ENCODE measurements around the gene WDCP.

Gene WDCP

GRCh38 chr2:24076849-24077534 lies 29.8 kb upstream of the WDCP start:
- H3K27ac ChIP-seq, result peak overlapping the region; percentile 63

GRCh38 chr2:24075915-24076848 lies 29.0 kb upstream of the WDCP start, which contains the start of gene SF3B6:
TSS of gene SF3B6 (minus strand) at chr2:24076326. CDS start at chr2:24076229, 97 bp downstream.
- TF ChIP-seq CTCF (IDR thresholded peaks at IDR 0.05), result no peak
- no peak for TF ChIP-seq ZFX (IDR thresholded peaks at IDR 0.05; ENCODE audit: borderline replicate concordance)
- peak within 1 kb of the TSS; percentile 81 for H3K27ac ChIP-seq

More at GRCh38 chr2:24076849-24077534, 29.8 kb upstream of the WDCP start:
- TF ChIP-seq CTCF (IDR thresholded peaks at IDR 0.05), result no peak
- no peak for TF ChIP-seq ZFX (IDR thresholded peaks at IDR 0.05; ENCODE audit: borderline replicate concordance)

DNA sequence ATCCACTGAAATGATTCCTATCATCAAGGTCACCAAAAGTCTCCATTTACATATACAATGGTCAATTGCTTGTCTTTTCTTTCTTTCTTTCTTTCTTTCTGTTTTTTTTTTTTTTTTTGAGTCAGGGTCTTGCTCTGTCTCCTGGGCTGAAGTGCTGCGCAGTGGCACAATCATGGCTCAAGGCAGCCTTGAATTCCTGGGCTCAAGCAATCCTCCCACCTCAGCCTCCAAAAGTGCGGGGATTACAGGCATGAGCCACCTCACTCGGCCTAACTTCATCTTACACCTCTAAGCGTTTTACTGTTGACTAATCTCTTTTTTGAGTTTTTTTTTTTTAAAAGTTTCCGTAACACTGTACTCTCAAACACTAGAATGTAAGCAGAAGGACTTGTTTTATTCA lies 28.1 kb upstream of the WDCP start:
- H3K27ac ChIP-seq, result peak overlapping the region; percentile 81
- TF ChIP-seq CTCF (IDR thresholded peaks at IDR 0.05) (no peak), ZFX (IDR thresholded peaks at IDR 0.05; ENCODE audit: borderline replicate concordance) (no peak)

GRCh38 chr2:24073816-24074215 lies 26.6 kb upstream of the WDCP start:
- no peak for TF ChIP-seq CTCF (IDR thresholded peaks at IDR 0.05)
- TF ChIP-seq ZFX (IDR thresholded peaks at IDR 0.05; ENCODE audit: borderline replicate concordance), result no peak
- H3K27ac ChIP-seq, result no peak overlapping the region

DNA sequence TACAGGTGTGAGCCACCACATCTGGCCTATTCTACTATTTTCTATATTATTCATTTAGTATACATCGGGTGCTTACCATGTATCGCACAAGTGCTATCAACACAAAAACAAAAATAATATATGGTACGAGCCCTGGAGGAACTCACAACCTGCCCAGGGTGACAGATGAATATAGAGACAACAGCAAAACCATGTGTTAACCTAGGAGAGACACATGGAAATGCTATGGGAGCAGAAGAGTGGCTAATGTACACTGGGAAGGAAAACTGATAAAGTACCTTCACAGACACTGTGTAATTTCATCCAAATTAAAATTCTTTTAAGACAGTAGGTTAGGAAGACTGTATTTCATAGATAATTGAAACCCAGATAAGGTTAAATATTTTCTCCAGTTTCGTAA lies 25.1 kb upstream of the WDCP start:
- TF ChIP-seq ZFX (IDR thresholded peaks at IDR 0.05; ENCODE audit: borderline replicate concordance), result no peak
- no peak for TF ChIP-seq CTCF (IDR thresholded peaks at IDR 0.05)
- no peak overlapping the region for H3K27ac ChIP-seq

DNA sequence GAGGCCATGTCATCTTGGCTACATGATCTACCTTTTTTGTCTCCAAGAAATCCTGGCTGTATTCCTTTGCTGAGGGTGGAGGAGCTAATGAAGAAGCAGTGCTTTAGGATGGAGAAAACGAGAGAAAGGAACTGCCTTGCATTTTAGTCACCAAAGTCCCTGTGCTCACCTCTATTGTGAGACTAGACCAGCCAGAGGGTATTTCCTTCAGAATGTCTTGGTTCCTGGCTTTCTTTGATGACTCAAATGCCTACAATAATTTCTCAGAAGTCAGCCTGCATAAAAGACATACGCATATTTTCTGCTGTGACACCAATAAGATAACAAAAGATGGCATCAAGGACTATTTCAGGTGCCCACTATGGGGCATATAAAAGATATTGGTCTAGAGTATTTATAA lies 18.1 kb upstream of the WDCP start:
- TF ChIP-seq ZFX (IDR thresholded peaks at IDR 0.05; ENCODE audit: borderline replicate concordance), result no peak
- no peak for TF ChIP-seq CTCF (IDR thresholded peaks at IDR 0.05)

More for the DNA sequence above, 18.1 kb upstream of the WDCP start:
- no peak overlapping the region for H3K27ac ChIP-seq
